K562 (cell line): ENCODE results near the gene OPA1.

Experiments
- CTCF ChIP-seq, 3 experiments: IDR thresholded peaks in 2 of 3; conservative IDR thresholded peaks in 1 of 3; 2 replicates each; pipeline ENCODE4 v1.5.1; 2011 to 2012; ENCODE audit warnings: low read length in 3 of 3, mild to moderate bottlenecking in 3 of 3, control low read depth in 2 of 3, improper control_type of control experiment in 1 of 3, inconsistent platforms in 1 of 3, low read depth in 1 of 3, mixed read lengths in 1 of 3, moderate library complexity in 1 of 3; ENCODE audit not compliant: insufficient read depth in 2 of 3
- E2F4 ChIP-seq: sonication (generic); formaldehyde crosslinking; IDR thresholded peaks from 2 replicates; pipeline ENCODE4 v1.8.0; 2022; ENCODE audit warnings: mild to moderate bottlenecking, low read depth, missing genetic modification reagents
- EGR1 ChIP-seq: fragments of 450-650 bp; conservative IDR thresholded peaks from 2 replicates; pipeline ENCODE4 v1.6.1; 2017; ENCODE audit warnings: mild to moderate bottlenecking
- HMBOX1 ChIP-seq: sonication (generic); IDR thresholded peaks from 2 replicates; pipeline ENCODE4 v1.6.1; 2016
- ID3 ChIP-seq, 2 experiments: fragments of 250-450 bp in 1 of 2; fragments of 450-650 bp in 1 of 2; sonication (Bioruptor Pico) in 1 of 2; IDR thresholded peaks; 2 replicates each; pipeline versions ENCODE4 v1.6.1 to v1.8.0; 2016 to 2021; ENCODE audit warnings: mild to moderate bottlenecking in 2 of 2, moderate library complexity in 2 of 2, missing compliant biosample characterization in 1 of 2, missing genetic modification characterization in 1 of 2
- IFI16 ChIP-seq: fragments of 250-450 bp; sonication (Bioruptor Pico); IDR thresholded peaks from 2 replicates; pipeline ENCODE4 v2.1.2; 2022; ENCODE audit warnings: mild to moderate bottlenecking, inconsistent platforms
- MYC ChIP-seq, 2 experiments: fragments of 250-450 bp in 1 of 2; sonication (Bioruptor Pico) in 1 of 2; IDR thresholded peaks; 2 replicates each; pipeline versions ENCODE4 v1.5.1 to v1.6.1; 2012 to 2021; ENCODE audit warnings: low read depth in 2 of 2, borderline replicate concordance in 1 of 2, improper control_type of control experiment in 1 of 2, low read length in 1 of 2, mild to moderate bottlenecking in 1 of 2, moderate library complexity in 1 of 2

- TF ChIP-seq HMBOX1 (no peak), CTCF (IDR thresholded peaks at IDR 0.05 in 2 of 3, conservative IDR thresholded peaks at IDR 0.05 in 1 of 3; ENCODE audit: insufficient read depth in 2 of 3, low read depth in 1 of 3, low read length in 3 of 3) (no peak), EGR1 (no peak), IFI16 (no peak), E2F4 (CRISPR knock-in tag) (no peak), ID3 (CRISPR knock-in tag; IDR thresholded peaks at IDR 0.05) (no peak), ID3 (tag; IDR thresholded peaks at IDR 0.05) (no peak), MYC (IDR thresholded peaks at IDR 0.05; ENCODE audit: low read depth, low read length) (no peak), MYC (CRISPR knock-in tag; IDR thresholded peaks at IDR 0.05; ENCODE audit: borderline replicate concordance, low read depth) (no peak)
These were observed 39.4 kb upstream of the OPA1 start for GRCh38 chr3:193553586-193553985.
